ENCODE results near the gene CARMIL1.
A peak's percentile ranks its signal among the peaks of the same experiment; 100 is the strongest.
"Not testable (repeated sequence)": the region's sequence is repeated elsewhere in the genome, so short reads cannot be mapped to it uniquely, and the experiment has no call there.

CARMIL1 gene

DNA sequence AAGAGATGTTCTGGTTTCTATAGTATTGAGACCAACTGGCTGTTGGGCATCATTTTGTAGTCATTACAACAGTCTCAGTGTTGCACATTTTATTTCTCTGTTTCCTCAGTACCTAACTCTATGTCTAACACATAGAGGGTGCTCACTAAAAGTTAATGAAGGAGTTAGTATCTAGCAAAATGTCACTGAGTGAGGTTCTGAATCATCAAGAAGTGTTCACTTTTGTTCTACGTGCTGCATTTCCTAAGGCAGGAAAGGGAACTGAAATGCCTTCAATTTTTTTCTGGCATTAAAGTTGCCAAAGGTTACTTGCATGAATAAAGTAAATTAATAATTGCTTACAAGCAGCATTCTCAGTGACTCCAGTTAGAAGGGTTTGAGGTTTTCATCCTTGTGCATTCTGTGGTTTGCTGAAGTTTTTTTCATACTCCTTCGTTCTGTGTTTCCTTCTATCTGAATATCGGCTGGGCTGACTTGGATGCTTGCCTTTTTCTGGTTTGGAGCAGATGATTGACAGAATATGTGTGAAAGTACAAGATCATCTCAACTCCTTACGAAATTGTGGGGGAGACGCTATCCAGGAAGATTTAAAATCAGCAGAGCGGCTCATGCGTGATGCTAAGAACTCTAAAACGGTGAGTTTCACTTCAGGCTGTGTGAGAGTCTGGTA, 258.3 kb downstream of the CARMIL1 start:
- DNase-seq, result no peak

- DNase-seq, result no peak
These were observed 262.1 kb downstream of the CARMIL1 start for GRCh38 chr6:25541228-25541627.

DNA sequence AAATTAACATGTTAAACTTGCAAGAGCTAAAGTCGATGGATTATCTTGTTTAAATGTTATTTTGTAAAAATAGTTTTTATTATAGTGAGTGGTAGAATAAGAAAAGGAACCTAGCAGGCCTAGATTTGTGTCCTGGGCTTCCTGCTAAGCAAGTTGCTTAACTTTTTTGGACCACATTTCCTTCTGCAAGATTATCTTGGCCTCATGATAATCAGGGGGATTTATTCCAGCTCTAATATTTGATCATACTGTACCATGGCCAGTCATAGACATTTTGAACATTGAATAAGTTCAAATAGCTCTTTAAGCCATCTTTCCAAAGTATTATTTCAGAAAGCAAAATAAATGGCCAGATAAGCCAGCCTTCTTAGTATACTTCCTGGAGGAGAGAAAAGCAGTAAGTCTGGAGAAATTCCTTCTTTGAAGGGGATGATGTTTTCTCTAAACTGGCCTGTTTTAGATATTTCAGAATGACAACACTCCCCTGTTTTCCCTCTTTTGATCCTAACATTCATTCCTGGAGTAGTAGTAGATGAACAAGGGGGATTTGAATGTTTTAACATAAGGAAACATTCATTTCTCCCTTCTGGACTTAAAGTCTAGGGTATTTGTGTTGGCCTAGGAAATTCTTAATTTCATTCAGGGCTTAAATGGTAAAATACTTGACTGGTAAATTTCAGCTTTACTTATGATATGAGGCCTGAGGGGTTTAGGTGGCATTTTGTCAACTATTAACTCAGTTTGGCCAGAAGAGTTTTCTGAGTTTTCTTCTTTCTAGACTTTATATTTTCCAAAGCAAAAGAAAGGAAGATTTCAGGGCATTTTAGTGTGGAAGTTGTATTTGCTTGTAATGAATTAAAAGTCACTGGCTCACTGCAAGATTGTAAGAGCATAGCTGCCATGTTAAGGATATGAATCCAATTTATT, 264.1 kb downstream of the CARMIL1 start:
- DNase-seq, result no peak

DNA sequence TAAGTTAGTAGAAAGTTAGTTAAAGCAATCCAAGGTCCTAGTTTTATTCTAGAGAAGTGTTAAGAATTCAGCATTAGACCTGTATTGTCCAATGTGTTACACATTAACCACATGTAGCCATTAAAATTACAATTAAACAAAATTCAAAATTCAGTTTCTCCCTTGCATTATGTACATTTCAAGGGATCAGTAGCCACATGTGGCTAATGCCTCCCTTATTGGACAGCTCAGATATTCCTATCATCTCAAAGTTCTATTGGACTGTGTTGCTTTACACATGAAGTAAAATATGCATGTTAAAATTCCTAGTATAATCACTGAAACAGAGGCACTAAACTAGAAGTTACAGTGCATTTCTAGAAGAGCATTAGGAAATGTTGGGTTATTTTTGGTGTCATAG, 265.7 kb downstream of the CARMIL1 start:
- DNase-seq, result no peak

DNA sequence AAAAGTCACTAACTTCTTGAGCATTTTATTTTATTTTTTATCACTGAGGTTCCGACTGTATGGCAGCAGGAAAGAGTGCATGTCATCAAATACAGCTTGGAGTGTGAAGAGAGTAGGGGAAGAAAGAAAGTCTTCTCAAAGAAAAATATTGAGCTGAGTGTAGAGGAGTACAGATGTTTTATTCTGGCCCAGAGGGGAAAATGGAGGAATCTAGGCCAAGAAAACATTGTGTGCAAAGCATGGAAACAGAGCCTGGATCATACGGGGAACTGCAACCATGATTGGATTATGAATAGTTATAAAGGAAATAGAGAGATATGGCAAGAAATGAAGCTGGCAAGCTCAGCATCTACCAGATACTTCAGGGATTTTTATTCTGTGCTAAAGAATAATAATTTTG, 268.6 kb downstream of the CARMIL1 start:
- DNase-seq, result no peak

DNA sequence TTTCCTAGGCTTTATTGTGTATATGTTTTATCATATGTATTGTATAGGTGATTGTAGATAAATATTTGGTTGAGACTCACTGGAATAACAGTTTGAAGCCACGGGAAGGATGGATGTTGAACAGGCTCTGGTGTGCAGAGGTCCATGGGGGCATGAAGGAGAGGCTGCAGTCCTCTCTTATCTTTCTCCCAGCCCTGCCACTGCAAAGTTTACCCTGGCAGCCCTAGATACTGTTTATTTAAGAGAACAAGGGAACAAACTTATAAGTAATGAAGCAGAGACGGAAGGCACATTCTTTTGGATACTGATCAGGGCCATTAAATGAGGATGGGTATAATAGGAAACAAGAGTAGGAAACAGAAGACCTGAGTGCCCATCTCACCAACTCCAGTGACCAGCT, 269.3 kb downstream of the CARMIL1 start:
- DNase-seq, result no peak

GRCh38 chr6:25550631-25551030, 271.5 kb downstream of the CARMIL1 start:
- DNase-seq, result no peak

GRCh38 chr6:25553502-25553901, 274.3 kb downstream of the CARMIL1 start:
- no peak for DNase-seq

DNA sequence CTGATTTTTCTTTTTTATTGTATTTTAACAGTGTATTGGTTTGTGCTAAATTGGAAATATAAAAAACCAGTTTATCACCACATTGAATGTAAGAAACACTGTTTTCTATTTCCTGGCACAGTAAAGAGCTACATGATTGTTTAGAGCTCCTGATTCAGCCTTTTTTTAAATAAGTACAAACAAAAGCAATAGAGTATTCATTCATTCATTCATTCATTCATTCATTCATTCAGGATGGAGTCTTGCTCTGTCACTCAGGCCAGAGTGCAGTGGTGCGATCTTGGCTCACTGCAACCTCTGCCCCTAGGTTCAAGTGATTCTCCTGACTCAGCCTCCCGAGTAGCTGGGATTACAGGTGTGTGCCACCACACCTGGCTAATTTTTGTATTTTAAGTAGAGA, 276.0 kb downstream of the CARMIL1 start:
- DNase-seq, result no peak

DNA sequence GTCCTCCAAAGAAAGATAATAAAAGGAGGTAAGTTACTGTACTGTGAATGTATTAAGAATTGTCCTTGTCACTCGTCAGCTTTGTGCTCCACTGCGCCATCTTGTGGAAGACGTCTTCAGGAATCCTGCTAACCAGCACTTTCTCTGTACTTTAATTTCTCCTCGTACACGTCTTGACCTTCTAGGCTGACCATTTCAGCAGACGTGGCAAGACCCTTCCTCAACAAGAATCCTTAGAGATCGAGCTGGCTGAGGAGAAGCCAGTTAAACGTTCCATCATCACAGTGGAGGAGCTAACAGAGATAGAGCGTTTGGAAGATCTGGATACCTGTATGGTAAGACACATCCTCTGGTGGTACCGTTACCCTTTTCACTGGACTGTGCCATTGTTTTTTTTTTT, 277.3 kb downstream of the CARMIL1 start:
- DNase-seq, result peak; percentile 76 to 82

- DNase-seq, result no peak
These were observed 279.1 kb downstream of the CARMIL1 start for GRCh38 chr6:25558155-25558817.

DNA sequence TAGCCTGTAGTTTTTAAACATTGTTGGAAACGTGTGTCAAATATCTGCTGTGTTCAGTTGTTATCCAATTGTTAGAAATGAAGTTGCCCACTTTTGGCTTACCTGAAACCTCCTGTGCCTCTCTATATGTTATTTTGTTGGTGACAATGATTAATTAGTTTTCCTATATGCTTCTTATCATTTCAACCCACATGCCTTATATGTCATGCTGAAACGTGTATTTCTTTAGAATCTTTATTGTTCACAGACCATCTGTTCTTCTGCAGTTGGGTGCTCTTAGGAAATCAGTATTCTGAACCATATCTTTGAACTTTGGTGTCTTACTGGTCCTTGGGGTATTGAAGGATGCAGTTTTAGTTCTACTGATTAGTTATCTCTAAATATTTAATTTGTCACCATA, 281.7 kb downstream of the CARMIL1 start:
- no peak for DNase-seq

DNA sequence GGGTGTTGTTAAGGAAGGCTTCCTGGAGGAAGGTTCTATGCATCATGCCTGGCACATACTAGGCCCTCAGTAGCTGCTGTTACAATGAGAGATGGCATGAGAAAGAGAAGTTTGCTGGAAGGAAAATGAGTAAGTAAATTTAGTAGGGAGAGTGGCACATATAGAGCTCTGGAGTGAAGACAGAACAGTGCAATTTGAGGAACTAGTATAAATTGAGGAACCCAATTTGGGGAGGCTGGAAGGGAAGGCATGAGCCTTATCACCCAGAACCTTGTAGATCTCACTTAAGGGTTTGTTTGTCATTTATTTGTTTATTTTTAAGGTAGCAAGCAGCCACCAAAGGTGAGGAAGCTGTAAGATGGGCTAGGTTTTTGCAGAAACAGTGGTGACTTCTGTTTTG, 285.8 kb downstream of the CARMIL1 start:
- no peak for DNase-seq

DNA sequence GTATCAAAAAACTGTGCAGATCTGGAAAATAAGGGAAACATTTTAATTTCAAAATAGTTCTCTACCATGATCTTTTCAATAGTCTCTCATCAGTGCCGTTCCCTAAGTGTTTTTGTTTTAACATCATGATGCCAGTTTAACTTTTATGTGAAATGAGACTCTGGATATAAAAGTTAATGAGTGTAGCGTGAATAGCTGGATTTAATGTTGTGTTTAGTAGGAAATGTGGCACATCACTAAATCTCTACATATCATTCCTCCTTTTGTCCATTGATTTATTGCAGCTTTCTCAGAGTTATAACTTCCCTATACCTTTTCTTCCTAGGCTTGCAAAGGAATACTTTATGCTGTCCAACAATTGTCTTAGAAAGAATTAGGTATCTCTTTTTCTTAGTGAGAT, 291.4 kb downstream of the CARMIL1 start:
- no peak for DNase-seq

DNA sequence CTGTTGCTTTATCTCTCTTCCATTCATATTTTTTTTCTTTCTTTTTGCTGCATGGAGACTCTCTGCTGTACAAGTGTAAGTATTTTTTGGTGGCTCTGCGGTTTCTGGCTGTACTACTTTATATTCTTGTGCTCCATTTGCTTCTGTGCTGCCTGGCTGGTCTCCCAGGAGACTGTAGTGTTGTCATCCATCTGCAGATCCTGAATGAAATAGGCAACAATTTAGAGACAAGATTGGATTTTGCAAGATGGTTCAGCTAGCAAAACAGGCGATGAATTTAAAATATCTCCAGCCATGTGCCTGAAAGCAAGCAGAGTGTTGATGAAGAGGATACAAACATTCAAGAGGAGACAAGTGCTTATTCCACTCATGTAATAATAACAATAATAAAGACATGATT, 297.7 kb downstream of the CARMIL1 start:
- DNase-seq, result no peak

DNA sequence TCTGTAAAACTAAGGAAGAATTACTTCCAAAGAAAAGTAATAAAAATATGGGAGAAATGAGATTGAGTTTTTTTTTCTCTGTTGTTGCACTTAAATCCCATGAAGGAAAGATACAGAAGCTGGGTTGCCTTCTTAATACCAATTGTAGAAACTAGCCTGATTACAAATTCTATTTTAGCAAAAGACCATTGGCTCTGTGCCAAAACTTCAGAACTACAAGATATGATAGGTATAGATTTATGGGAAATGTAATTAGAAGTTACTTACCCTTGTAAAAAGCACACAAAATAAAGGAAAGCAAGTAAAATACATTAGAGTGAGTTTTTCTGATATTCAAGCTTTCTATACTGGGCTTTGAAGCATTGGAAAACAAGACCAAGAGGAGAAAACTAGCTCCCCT, 299.4 kb downstream of the CARMIL1 start:
- no peak for DNase-seq

- DNase-seq, result no peak
These were observed 300.3 kb downstream of the CARMIL1 start for GRCh38 chr6:25579391-25579883.

GRCh38 chr6:25579902-25580495, 300.8 kb downstream of the CARMIL1 start:
- DNase-seq, result no peak

DNA sequence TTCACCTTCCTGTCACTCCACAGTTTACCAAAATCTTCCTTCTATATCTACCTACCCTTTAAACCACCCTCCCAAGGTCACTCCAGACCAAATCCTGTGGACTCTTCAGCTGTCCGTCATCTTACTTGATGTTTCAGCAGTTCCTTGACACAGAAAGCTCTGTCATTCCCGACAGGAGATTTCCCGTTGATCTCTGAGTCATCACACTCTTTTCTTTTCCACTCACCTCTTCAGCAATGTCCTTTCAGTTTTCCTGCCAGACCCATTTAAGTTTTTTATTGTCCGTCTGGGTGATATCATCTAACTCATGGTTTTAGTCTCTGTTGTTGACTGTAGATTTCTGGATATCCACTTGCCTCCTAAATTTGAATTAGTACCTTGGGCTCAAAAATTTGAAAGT, 302.9 kb downstream of the CARMIL1 start:
- no peak for DNase-seq

GRCh38 chr6:25583099-25583498, 303.9 kb downstream of the CARMIL1 start:
- no peak for DNase-seq

DNA sequence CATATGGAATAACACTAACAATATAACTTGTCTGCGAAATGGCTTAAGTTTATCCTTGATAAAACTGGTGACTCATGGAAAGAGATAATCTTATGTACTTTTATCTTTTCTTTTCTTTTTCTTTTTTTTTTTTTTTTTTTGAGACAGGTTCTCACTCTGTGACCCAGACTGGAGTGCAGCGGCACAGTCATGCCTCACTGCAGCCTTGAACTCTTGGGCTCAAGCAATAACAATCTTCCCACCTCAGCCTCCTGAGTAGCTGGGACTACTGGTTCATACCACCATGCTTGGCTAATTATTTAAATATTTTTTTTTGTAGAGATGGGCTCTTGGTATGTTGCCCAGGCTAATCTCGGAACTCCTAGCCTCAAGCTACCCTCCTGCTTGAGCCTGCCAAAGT, 304.7 kb downstream of the CARMIL1 start:
- no peak for DNase-seq

DNA sequence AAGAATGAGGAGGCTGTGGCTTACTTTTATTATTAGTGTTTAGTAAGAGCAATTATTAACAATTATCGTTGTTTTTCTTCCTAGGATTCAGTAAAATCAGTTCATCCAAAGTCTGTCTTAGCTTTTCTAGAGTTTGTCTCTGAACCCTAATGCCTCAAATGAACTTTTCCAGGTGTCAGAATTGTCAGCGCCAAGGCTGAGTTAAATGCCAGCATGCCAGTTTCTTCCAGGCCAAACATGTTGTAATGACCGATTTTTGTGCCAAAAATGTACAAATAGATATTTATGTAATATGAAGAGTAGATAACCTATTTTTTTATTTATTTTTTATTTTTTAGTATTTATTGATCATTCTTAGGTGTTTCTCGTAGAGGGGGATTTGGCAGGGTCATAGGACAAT, 306.1 kb downstream of the CARMIL1 start:
- no peak for DNase-seq

- DNase-seq, result not testable (repeated sequence)
These were observed 306.9 kb downstream of the CARMIL1 start for GRCh38 chr6:25586119-25586518.

All from activated CD4-positive, alpha-beta T cell treated with anti-CD3 and anti-CD28 coated beads, Interleukin-2, amount 50 U/mL, for 4 hours (primary cell).